Erythroblast (primary cell): ENCODE measurements around the gene SLC12A5.

Experiments used
- GATA1 ChIP-seq: IDR thresholded peaks from 2 replicates; pipeline ENCODE4 v1.6.1; 2011; ENCODE audit warnings: low read depth, mild to moderate bottlenecking, control low read depth, low read length, moderate library complexity
- POLR2A ChIP-seq: IDR thresholded peaks from 2 replicates; pipeline ENCODE4 v1.6.1; 2011; ENCODE audit warnings: mild to moderate bottlenecking, low read length

DNA sequence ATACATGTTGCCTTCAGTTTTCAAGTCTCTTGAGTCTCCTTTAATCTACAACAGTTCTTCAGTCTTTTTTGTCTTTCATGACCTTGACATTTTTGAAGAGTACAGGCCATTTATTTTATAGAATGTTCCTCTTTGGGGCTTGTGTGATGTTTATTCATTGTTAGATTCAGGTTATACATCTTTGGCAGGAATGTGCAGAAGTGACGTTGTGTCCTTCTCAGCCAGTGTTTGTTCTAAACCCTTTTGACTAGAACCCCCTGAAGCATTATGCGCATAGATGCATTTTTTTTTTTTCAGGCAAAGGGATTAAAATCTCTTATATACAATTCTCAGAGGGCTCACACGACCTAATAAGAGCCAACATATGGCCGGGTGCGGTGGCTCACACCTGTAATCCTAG lies 72.0 kb downstream of the SLC12A5 start:
- TF ChIP-seq POLR2A (no peak), GATA1 (no peak)
